Measurements from ENCODE around the gene ICAM5.
"Not testable (repeated sequence)": the region's sequence is repeated elsewhere in the genome, so short reads cannot be mapped to it uniquely, and the experiment has no call there.

ICAM5 gene

GRCh38 chr19:10329555-10329954 lies 39.8 kb downstream of the ICAM5 start:
- Histone ChIP-seq H3K27ac (no peak overlapping the region), H3K36me3 (ENCODE audit: insufficient read depth, low read length) (peaks cover 51% of the 10 kb centered on the region), H3K9ac (ENCODE audit: insufficient read length) (no peak overlapping the region), H3K4me3 (no peak overlapping the region), H3K9me3 (ENCODE audit: low read depth, low read length) (no peaks in the 10 kb centered on the region)
- DNase-seq (ENCODE audit: low read depth, low spot score): no peak
- TF ChIP-seq FOXP2 (optimal IDR thresholded peaks at IDR 0.05; ENCODE audit: control extremely low read depth, extremely low read length, insufficient read depth) (no peak), POLR2AphosphoS5 (IDR thresholded peaks at IDR 0.05; ENCODE audit: borderline replicate concordance, low read depth, low read length) (no peak), EZH2 (IDR thresholded peaks at IDR 0.05) (no peak)

- Histone ChIP-seq H3K9ac (ENCODE audit: insufficient read length) (peak overlapping the region; percentile 95), H3K27ac (0 out of 2 replicates have a peak overlapping the region, but pooled peaks have one; percentile 93), H3K36me3 (ENCODE audit: insufficient read depth, low read length) (peaks cover 33% of the 10 kb centered on the region; the same call in 1 of the 2 replicates), H3K4me3 (peak overlapping the region; percentile 88), H3K9me3 (ENCODE audit: low read depth, low read length) (no peaks in the 10 kb centered on the region)
- TF ChIP-seq POLR2AphosphoS5 (IDR thresholded peaks at IDR 0.05; ENCODE audit: borderline replicate concordance, low read depth, low read length) (no peak), FOXP2 (optimal IDR thresholded peaks at IDR 0.05; ENCODE audit: control extremely low read depth, extremely low read length, insufficient read depth) (no peak), EZH2 (IDR thresholded peaks at IDR 0.05) (no peak)
- DNase-seq (ENCODE audit: low read depth, low spot score): no peak
These were observed 42.6 kb downstream of the ICAM5 start for GRCh38 chr19:10332158-10332964.

- DNase-seq (ENCODE audit: low read depth, low spot score): peak; percentile 72
These were observed 43.4 kb downstream of the ICAM5 start, which contains the start of gene RAVER1 for GRCh38 chr19:10332965-10333757. Gene RAVER1, minus strand, starts transcription at chr19:10333529. Its CDS starts 22 bp downstream, at chr19:10333507.

GRCh38 chr19:10333758-10334587 lies 44.2 kb downstream of the ICAM5 start:
- H3K9me3 ChIP-seq (ENCODE audit: low read depth, low read length): no peaks in the 10 kb centered on the region
- DNase-seq (ENCODE audit: low read depth, low spot score): no peak
- peak overlapping the region; percentile 6 for H3K9ac ChIP-seq (ENCODE audit: insufficient read length)
- TF ChIP-seq EZH2 (IDR thresholded peaks at IDR 0.05) (no peak), POLR2AphosphoS5 (IDR thresholded peaks at IDR 0.05; ENCODE audit: borderline replicate concordance, low read depth, low read length) (no peak), FOXP2 (optimal IDR thresholded peaks at IDR 0.05; ENCODE audit: control extremely low read depth, extremely low read length, insufficient read depth) (no peak)
- no peak overlapping the region for H3K27ac ChIP-seq
- peak overlapping the region; percentile 88 for H3K4me3 ChIP-seq
- H3K36me3 ChIP-seq (ENCODE audit: insufficient read depth, low read length): peaks cover 17% of the 10 kb centered on the region; the same call in 1 of the 2 replicates

More at GRCh38 chr19:10332965-10333757, 43.4 kb downstream of the ICAM5 start, which contains the start of gene RAVER1:
- TF ChIP-seq POLR2AphosphoS5 (IDR thresholded peaks at IDR 0.05; ENCODE audit: borderline replicate concordance, low read depth, low read length) (peak; percentile 97), FOXP2 (optimal IDR thresholded peaks at IDR 0.05; ENCODE audit: control extremely low read depth, extremely low read length, insufficient read depth) (no peak)
- H3K27ac ChIP-seq: peak within 1 kb of the TSS; percentile 93
- peak within 1 kb of the TSS; percentile 95 for H3K9ac ChIP-seq (ENCODE audit: insufficient read length)
- H3K36me3 ChIP-seq (ENCODE audit: insufficient read depth, low read length): peaks cover 25% of the 10 kb centered on the region; the same call in 1 of the 2 replicates
- peak within 1 kb of the TSS; percentile 88 for H3K4me3 ChIP-seq
- no peaks in the 10 kb centered on the region for H3K9me3 ChIP-seq (ENCODE audit: low read depth, low read length)

- no peak for TF ChIP-seq FOXP2 (optimal IDR thresholded peaks at IDR 0.05; ENCODE audit: control extremely low read depth, extremely low read length, insufficient read depth)
- TF ChIP-seq EZH2 (IDR thresholded peaks at IDR 0.05): no peak
- TF ChIP-seq POLR2AphosphoS5 (IDR thresholded peaks at IDR 0.05; ENCODE audit: borderline replicate concordance, low read depth, low read length): peak; percentile 30; the same call in 1 of the 2 replicates
- no peak overlapping the region for H3K27ac ChIP-seq
- DNase-seq (ENCODE audit: low read depth, low spot score): no peak
- H3K36me3 ChIP-seq (ENCODE audit: insufficient read depth, low read length): peaks cover 9% of the 10 kb centered on the region; the same call in 1 of the 2 replicates
- peak overlapping the region; percentile 6 for H3K9ac ChIP-seq (ENCODE audit: insufficient read length)
- H3K9me3 ChIP-seq (ENCODE audit: low read depth, low read length): no peaks in the 10 kb centered on the region
- peak overlapping the region; percentile 88 for H3K4me3 ChIP-seq
These were observed 45.0 kb downstream of the ICAM5 start for GRCh38 chr19:10334588-10335351.

- Histone ChIP-seq H3K4me3 (peak overlapping the region; percentile 88), H3K9me3 (ENCODE audit: low read depth, low read length) (no peaks in the 10 kb centered on the region), H3K9ac (ENCODE audit: insufficient read length) (no peak overlapping the region), H3K27ac (no peak overlapping the region), H3K36me3 (ENCODE audit: insufficient read depth, low read length) (peaks cover 2% of the 10 kb centered on the region; the same call in 1 of the 2 replicates)
- no peak for TF ChIP-seq FOXP2 (optimal IDR thresholded peaks at IDR 0.05; ENCODE audit: control extremely low read depth, extremely low read length, insufficient read depth)
- TF ChIP-seq POLR2AphosphoS5 (IDR thresholded peaks at IDR 0.05; ENCODE audit: borderline replicate concordance, low read depth, low read length): no peak
- TF ChIP-seq EZH2 (IDR thresholded peaks at IDR 0.05): no peak
- no peak for DNase-seq (ENCODE audit: low read depth, low spot score)
These were observed 45.7 kb downstream of the ICAM5 start for GRCh38 chr19:10335352-10335985.

GRCh38 chr19:10336725-10337124 lies 47.0 kb downstream of the ICAM5 start:
- DNase-seq (ENCODE audit: low read depth, low spot score); H3K4me3 ChIP-seq; H3K27ac ChIP-seq; H3K9me3 ChIP-seq (ENCODE audit: low read depth, low read length); H3K9ac ChIP-seq (ENCODE audit: insufficient read length); H3K36me3 ChIP-seq (ENCODE audit: insufficient read depth, low read length): not testable (repeated sequence)

All from SK-N-MC (cell line).